IPS-NIHi7 (cell line): ENCODE measurements around the gene POFUT1.

Experiments used
- DNase-seq: peaks from one replicate; pipeline ENCODE4 v3.0.0; 2012; ENCODE audit warnings: mixed read lengths; ENCODE audit errors: extremely low spot score

Gene POFUT1

GRCh38 chr20:32277361-32278198, 69.9 kb downstream of the POFUT1 start, which contains the start of gene KIF3B:
TSS of gene KIF3B (plus strand) at chr20:32277651. CDS start at chr20:32309778, 32,127 bp downstream.
- peak; percentile 99 for DNase-seq

GRCh38 chr20:32278199-32278643, 70.5 kb downstream of the POFUT1 start:
- no peak for DNase-seq

GRCh38 chr20:32281711-32282110, 74.0 kb downstream of the POFUT1 start:
- DNase-seq = no peak

- DNase-seq = no peak
Observed at GRCh38 chr20:32282461-32282860, 74.8 kb downstream of the POFUT1 start.

GRCh38 chr20:32285082-32285620, 77.5 kb downstream of the POFUT1 start:
- no peak for DNase-seq

GRCh38 chr20:32285621-32286371, 78.1 kb downstream of the POFUT1 start:
- no peak for DNase-seq

GRCh38 chr20:32287231-32287638, 79.6 kb downstream of the POFUT1 start:
- no peak for DNase-seq
